Measurements from ENCODE around the gene EMX1. TPM values are rescaled to one million over a fixed set of nuclear protein-coding genes. Genes with fewer than 3 reads are reported as not detected.

EMX1 gene
- total and polyA plus RNA-seq, 2 of the 13 experiments (the other 11 are each of a cell fraction or from before 2014, with no cell fraction given) = 0.62 to 4.9 TPM

DNA sequence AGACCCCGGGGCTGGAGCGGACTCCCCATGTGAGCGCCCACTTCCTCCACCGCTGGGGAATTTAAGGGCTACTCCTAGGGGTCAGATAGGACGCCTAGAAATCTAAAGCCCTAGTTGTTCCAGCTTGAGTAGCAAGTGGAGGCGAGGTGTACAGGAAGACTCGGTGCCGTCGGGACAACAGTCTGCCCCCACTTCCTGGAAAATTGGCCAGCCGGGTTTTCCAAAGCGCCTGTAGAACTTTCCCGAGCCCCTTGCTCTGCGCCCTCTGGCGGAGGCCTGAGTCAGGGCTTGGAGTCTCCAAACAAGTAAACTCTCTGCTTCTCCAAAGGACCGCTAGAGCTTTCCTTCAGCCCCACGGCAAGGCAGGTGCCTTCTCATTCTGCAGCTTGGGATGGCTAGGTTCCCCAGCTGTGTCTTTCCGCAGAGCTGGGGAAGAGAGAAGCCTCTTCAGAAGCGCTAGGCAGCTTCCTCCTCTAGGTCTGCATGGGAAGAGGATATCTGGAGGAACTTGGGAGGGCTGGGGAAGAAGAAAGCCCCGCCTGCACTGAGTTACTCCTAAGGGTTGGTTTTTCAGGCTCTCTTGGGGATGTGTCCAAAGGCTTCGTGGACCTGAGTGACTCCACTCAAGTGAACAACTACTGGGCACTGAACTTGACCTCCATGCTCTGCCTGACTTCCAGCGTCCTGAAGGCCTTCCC lies 29.4 kb upstream of the EMX1 start (continued):
- TF ChIP-seq, protein P1, sequence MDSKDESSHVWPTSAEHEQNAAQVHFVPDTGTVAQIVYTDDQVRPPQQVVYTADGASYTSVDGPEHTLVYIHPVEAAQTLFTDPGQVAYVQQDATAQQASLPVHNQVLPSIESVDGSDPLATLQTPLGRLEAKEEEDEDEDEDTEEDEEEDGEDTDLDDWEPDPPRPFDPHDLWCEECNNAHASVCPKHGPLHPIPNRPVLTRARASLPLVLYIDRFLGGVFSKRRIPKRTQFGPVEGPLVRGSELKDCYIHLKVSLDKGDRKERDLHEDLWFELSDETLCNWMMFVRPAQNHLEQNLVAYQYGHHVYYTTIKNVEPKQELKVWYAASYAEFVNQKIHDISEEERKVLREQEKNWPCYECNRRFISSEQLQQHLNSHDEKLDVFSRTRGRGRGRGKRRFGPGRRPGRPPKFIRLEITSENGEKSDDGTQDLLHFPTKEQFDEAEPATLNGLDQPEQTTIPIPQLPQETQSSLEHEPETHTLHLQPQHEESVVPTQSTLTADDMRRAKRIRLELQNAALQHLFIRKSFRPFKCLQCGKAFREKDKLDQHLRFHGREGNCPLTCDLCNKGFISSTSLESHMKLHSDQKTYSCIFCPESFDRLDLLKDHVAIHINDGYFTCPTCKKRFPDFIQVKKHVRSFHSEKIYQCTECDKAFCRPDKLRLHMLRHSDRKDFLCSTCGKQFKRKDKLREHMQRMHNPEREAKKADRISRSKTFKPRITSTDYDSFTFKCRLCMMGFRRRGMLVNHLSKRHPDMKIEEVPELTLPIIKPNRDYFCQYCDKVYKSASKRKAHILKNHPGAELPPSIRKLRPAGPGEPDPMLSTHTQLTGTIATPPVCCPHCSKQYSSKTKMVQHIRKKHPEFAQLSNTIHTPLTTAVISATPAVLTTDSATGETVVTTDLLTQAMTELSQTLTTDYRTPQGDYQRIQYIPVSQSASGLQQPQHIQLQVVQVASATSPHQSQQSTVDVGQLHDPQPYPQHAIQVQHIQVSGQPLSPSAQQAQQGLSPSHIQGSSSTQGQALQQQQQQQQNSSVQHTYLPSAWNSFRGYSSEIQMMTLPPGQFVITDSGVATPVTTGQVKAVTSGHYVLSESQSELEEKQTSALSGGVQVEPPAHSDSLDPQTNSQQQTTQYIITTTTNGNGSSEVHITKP (CRISPR knock-in tag; IDR thresholded peaks at IDR 0.05; ENCODE audit: low read depth) = peak; percentile 38; the same call in 1 of the 2 replicates
- TF ChIP-seq, protein P2, sequence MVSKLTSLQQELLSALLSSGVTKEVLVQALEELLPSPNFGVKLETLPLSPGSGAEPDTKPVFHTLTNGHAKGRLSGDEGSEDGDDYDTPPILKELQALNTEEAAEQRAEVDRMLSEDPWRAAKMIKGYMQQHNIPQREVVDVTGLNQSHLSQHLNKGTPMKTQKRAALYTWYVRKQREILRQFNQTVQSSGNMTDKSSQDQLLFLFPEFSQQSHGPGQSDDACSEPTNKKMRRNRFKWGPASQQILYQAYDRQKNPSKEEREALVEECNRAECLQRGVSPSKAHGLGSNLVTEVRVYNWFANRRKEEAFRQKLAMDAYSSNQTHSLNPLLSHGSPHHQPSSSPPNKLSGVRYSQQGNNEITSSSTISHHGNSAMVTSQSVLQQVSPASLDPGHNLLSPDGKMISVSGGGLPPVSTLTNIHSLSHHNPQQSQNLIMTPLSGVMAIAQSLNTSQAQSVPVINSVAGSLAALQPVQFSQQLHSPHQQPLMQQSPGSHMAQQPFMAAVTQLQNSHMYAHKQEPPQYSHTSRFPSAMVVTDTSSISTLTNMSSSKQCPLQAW (CRISPR knock-in tag; IDR thresholded peaks at IDR 0.05) = peak; percentile 12
- TF ChIP-seq, protein P3, sequence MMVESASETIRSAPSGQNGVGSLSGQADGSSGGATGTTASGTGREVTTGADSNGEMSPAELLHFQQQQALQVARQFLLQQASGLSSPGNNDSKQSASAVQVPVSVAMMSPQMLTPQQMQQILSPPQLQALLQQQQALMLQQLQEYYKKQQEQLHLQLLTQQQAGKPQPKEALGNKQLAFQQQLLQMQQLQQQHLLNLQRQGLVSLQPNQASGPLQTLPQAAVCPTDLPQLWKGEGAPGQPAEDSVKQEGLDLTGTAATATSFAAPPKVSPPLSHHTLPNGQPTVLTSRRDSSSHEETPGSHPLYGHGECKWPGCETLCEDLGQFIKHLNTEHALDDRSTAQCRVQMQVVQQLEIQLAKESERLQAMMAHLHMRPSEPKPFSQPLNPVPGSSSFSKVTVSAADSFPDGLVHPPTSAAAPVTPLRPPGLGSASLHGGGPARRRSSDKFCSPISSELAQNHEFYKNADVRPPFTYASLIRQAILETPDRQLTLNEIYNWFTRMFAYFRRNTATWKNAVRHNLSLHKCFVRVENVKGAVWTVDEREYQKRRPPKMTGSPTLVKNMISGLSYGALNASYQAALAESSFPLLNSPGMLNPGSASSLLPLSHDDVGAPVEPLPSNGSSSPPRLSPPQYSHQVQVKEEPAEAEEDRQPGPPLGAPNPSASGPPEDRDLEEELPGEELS (CRISPR knock-in tag; IDR thresholded peaks at IDR 0.05) = peak; percentile 42; the same call in 1 of the 2 replicates
- peak; percentile 63 for TF ChIP-seq ZNF547 (CRISPR knock-in tag; IDR thresholded peaks at IDR 0.05)
- TF ChIP-seq TEAD3 (CRISPR knock-in tag; optimal IDR thresholded peaks at IDR 0.05; ENCODE audit: borderline replicate concordance) = peak; percentile 38
- no peak for TF ChIP-seq PLRG1 (conservative IDR thresholded peaks at IDR 0.05)
- no peak for TF ChIP-seq SOX13 (IDR thresholded peaks at IDR 0.05)
- peak in 1 of 2 experiments; percentile 68; a peak in 2 of 4 replicates for TF ChIP-seq SOX13 (CRISPR knock-in tag; conservative IDR thresholded peaks at IDR 0.05 in 1 of 2, IDR thresholded peaks at IDR 0.05 in 1 of 2)
- peak; percentile 100 for TF ChIP-seq XRCC5 (optimal IDR thresholded peaks at IDR 0.05; ENCODE audit: low read length)
- TF ChIP-seq CHD4 (IDR thresholded peaks at IDR 0.05; ENCODE audit: borderline replicate concordance, low read length) = no peak
- TF ChIP-seq NFRKB (IDR thresholded peaks at IDR 0.05) = no peak
- TF ChIP-seq JARID2 (CRISPR knock-in tag; IDR thresholded peaks at IDR 0.05; ENCODE audit: insufficient replicate concordance) = peak; percentile 30
- 0 out of 2 replicates have a peak, but pooled peaks have one; percentile 4 for TF ChIP-seq ZNF629 (CRISPR knock-in tag; conservative IDR thresholded peaks at IDR 0.05)
- peak; percentile 69 for TF ChIP-seq SMC3 (IDR thresholded peaks at IDR 0.05; ENCODE audit: low read length)
- peak; percentile 81; the same call in 1 of the 2 replicates for TF ChIP-seq CBX5 (CRISPR knock-in tag; IDR thresholded peaks at IDR 0.05; ENCODE audit: borderline replicate concordance)
- TF ChIP-seq EP300 (IDR thresholded peaks at IDR 0.05; ENCODE audit: low read depth in 2 of 2, low read length in 2 of 2) = peak in 1 of 2 experiments; percentile 61; a peak in 2 of 4 replicates
- TF ChIP-seq EP300 (CRISPR knock-in tag; IDR thresholded peaks at IDR 0.05; ENCODE audit: borderline replicate concordance) = no peak; the same call in 1 of the 2 replicates
- no peak for TF ChIP-seq HOXA7 (CRISPR knock-in tag; IDR thresholded peaks at IDR 0.05)
- no peak for TF ChIP-seq ZNF530 (CRISPR knock-in tag; IDR thresholded peaks at IDR 0.05; ENCODE audit: low read depth)
- TF ChIP-seq, protein P4, sequence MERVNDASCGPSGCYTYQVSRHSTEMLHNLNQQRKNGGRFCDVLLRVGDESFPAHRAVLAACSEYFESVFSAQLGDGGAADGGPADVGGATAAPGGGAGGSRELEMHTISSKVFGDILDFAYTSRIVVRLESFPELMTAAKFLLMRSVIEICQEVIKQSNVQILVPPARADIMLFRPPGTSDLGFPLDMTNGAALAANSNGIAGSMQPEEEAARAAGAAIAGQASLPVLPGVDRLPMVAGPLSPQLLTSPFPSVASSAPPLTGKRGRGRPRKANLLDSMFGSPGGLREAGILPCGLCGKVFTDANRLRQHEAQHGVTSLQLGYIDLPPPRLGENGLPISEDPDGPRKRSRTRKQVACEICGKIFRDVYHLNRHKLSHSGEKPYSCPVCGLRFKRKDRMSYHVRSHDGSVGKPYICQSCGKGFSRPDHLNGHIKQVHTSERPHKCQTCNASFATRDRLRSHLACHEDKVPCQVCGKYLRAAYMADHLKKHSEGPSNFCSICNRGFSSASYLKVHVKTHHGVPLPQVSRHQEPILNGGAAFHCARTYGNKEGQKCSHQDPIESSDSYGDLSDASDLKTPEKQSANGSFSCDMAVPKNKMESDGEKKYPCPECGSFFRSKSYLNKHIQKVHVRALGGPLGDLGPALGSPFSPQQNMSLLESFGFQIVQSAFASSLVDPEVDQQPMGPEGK (CRISPR knock-in tag; IDR thresholded peaks at IDR 0.05) = peak; percentile 77

All from HepG2 (cell line).